IMR-90 (cell line): ENCODE results near the gene PTGES3L. TPM values are rescaled to one million over a fixed set of nuclear protein-coding genes. Genes with fewer than 3 reads are reported as not detected.

Source experiments
- ATAC-seq: fragments of 200-7000 bp; cut with Tn5 transposase; 2 replicates; pipeline ENCODE4 v1.9.1; 2020; ENCODE audit warnings: low read depth, mild to moderate bottlenecking, moderate library complexity
- BruUV-seq: library from RNA; stranded (reverse); fragments of 400-500 nt; replicated peaks from 2 replicates; lab custom pipeline; 2021; lab: Mats Ljungman, UMichigan
- CTCF ChIA-PET: fragments of 300-600 bp; formaldehyde crosslinking; extraction: SDS; loops from one replicate; lab custom pipeline; 2021; ENCODE audit warnings: antibody characterized with exemption; lab: Yijun Ruan, JAX
- POLR2A ChIA-PET: fragments of 300-600 bp; sonication (Branson Sonifier 250); formaldehyde crosslinking; loops from one replicate; lab custom pipeline; 2022; ENCODE audit warnings: antibody characterized with exemption; ENCODE audit not compliant: unreplicated experiment; lab: Charles Lee
- DNase-seq: peaks from one replicate; pipeline ENCODE4 v3.0.0; 2013
- H2AFZ ChIP-seq: replicated peaks from 2 replicates; pipeline ENCODE3; 2013; ENCODE audit warnings: low read length, mild to moderate bottlenecking; ENCODE audit not compliant: poor library complexity
- H2AK5ac ChIP-seq: 2 replicates; pipeline ENCODE4 v1.6.1; 2013; ENCODE audit warnings: low read depth, low read length, inconsistent platforms
- H2AK9ac ChIP-seq: replicated peaks from 2 replicates; pipeline ENCODE3; 2013; ENCODE audit warnings: mild to moderate bottlenecking, low read depth, low read length, moderate library complexity; ENCODE audit not compliant: poor library complexity
- H2BK120ac ChIP-seq: 2 replicates; pipeline ENCODE4 v1.6.1; 2013; ENCODE audit warnings: low read depth, low read length, inconsistent platforms
- H2BK15ac ChIP-seq: 3 replicates; pipeline ENCODE4 v1.6.1; 2013; ENCODE audit warnings: low read depth, low read length, inconsistent platforms
- H2BK20ac ChIP-seq: 2 replicates; pipeline ENCODE4 v1.6.1; 2013; ENCODE audit warnings: low read depth, mild to moderate bottlenecking, inconsistent platforms, low read length, moderate library complexity
- H2BK5ac ChIP-seq: 2 replicates; pipeline ENCODE4 v1.6.1; 2013; ENCODE audit warnings: mild to moderate bottlenecking, low read depth, low read length, inconsistent platforms; ENCODE audit not compliant: poor library complexity, severe bottlenecking
- H3K14ac ChIP-seq: replicated peaks from 2 replicates; pipeline ENCODE4 v1.6.1; 2013; ENCODE audit warnings: low read depth, low read length, inconsistent platforms
- H3K18ac ChIP-seq: 2 replicates; pipeline ENCODE4 v1.6.1; 2013; ENCODE audit warnings: low read depth, low read length, control low read depth
- H3K23ac ChIP-seq: 2 replicates; pipeline ENCODE4 v1.6.1; 2013; ENCODE audit warnings: low read depth, low read length, inconsistent platforms
- H3K27ac ChIP-seq: 2 replicates; pipeline ENCODE4 v1.5.1; 2013; ENCODE audit warnings: mild to moderate bottlenecking, control low read depth, low read length; ENCODE audit not compliant: insufficient read depth
- H3K27me3 ChIP-seq: 2 replicates; pipeline ENCODE4 v1.6.1; 2013; ENCODE audit warnings: low read length; ENCODE audit not compliant: control insufficient read depth, insufficient read depth
- H3K36me3 ChIP-seq: 2 replicates; pipeline ENCODE4 v1.6.1; 2013; ENCODE audit warnings: low read length, mixed read lengths; ENCODE audit not compliant: control insufficient read depth, insufficient read depth
- H3K4ac ChIP-seq: 2 replicates; pipeline ENCODE4 v1.6.1; 2013; ENCODE audit warnings: low read depth, low read length, inconsistent platforms
- H3K4me1 ChIP-seq: 2 replicates; pipeline ENCODE4 v1.6.1; 2013; ENCODE audit warnings: low read length, mixed read lengths; ENCODE audit not compliant: control insufficient read depth, insufficient read depth
- H3K4me2 ChIP-seq: 2 replicates; pipeline ENCODE4 v1.6.1; 2013; ENCODE audit warnings: low read depth, mild to moderate bottlenecking, control low read depth, low read length, moderate library complexity
- H3K4me3 ChIP-seq: 2 replicates; pipeline ENCODE4 v1.5.1; 2013; ENCODE audit warnings: low read depth, mild to moderate bottlenecking, control low read depth, low read length, moderate library complexity; ENCODE audit not compliant: insufficient read depth
- H3K56ac ChIP-seq: 2 replicates; pipeline ENCODE4 v1.6.1; 2013; ENCODE audit warnings: low read length, inconsistent platforms; ENCODE audit not compliant: insufficient read depth; ENCODE audit errors: extremely low read depth
- H3K79me1 ChIP-seq, 2 experiments: 2 replicates each; pipeline ENCODE4 v1.6.1; 2013; ENCODE audit warnings: low read length in 2 of 2, inconsistent platforms in 1 of 2, low read depth in 1 of 2
- H3K9ac ChIP-seq: 2 replicates; pipeline ENCODE4 v1.6.1; 2013; ENCODE audit warnings: low read depth, low read length, control low read depth
- H3K9me1 ChIP-seq: 2 replicates; pipeline ENCODE4 v1.6.1; 2013; ENCODE audit warnings: low read length, inconsistent platforms; ENCODE audit not compliant: insufficient read depth
- H3K9me3 ChIP-seq: 2 replicates; pipeline ENCODE4 v1.6.1; 2013; ENCODE audit warnings: low read length; ENCODE audit not compliant: control insufficient read depth, insufficient read depth
- H4K20me1 ChIP-seq: 2 replicates; pipeline ENCODE4 v1.6.1; 2013; ENCODE audit warnings: low read length, inconsistent platforms; ENCODE audit not compliant: insufficient read depth
- H4K5ac ChIP-seq: 2 replicates; pipeline ENCODE4 v1.6.1; 2013; ENCODE audit warnings: mild to moderate bottlenecking, low read depth, low read length, control low read depth
- H4K8ac ChIP-seq, 2 experiments: 2 replicates each; pipeline ENCODE4 v1.6.1; 2013; ENCODE audit warnings: low read depth in 2 of 2, low read length in 2 of 2, control low read depth in 1 of 2, inconsistent platforms in 1 of 2
- H4K91ac ChIP-seq: 2 replicates; pipeline ENCODE4 v1.6.1; 2013; ENCODE audit warnings: low read depth, low read length, inconsistent platforms; ENCODE audit not compliant: insufficient read depth
- CEBPB ChIP-seq: IDR thresholded peaks from 2 replicates; pipeline ENCODE4 v1.6.1; 2012; ENCODE audit warnings: low read depth, low read length, improper control_type of control experiment
- RFX5 ChIP-seq: IDR thresholded peaks from 2 replicates; pipeline ENCODE4 v1.8.0; 2012; ENCODE audit warnings: low read depth, mild to moderate bottlenecking, low read length, moderate library complexity
- SMC3 ChIP-seq: fragments of 150-350 bp; IDR thresholded peaks from 2 replicates; pipeline ENCODE4 v1.6.1; 2016; ENCODE audit warnings: low read depth, mild to moderate bottlenecking, antibody characterized with exemption, low read length, moderate library complexity
- WGBS, 2 experiments: methylation state at CpG; one replicate each; pipeline versions ENCODE4 v1.1.5 to v1.1.7; 2013; ENCODE audit warnings: missing lambda C conversion rate in 2 of 2; ENCODE audit not compliant: insufficient read length in 1 of 2; ENCODE audit errors: extremely low coverage in 2 of 2; 5-methylcytosine and 5-hydroxymethylcytosine counted together
- dilution Hi-C: fragments of 300-500 bp; cut with HindIII; formaldehyde crosslinking; loops from one replicate; pipeline ENCODE4 v1.14.3; 2018; ENCODE audit warnings: low sequenced_read_pairs; ENCODE audit not compliant: unreplicated experiment
- in situ Hi-C: fragments of 300-500 bp; cut with MboI; formaldehyde crosslinking; loops from 3 replicates; pipeline ENCODE4 v1.14.3; 2019; ENCODE audit warnings: low sequenced_read_pairs, inconsistent platforms, mixed read lengths
- intact Hi-C: fragments of 100-400 bp; cut with micrococcal nuclease; formaldehyde crosslinking; loops from 2 replicates; pipeline ENCODE4 v1.10.0; 2022
- polyA plus RNA-seq, 3 experiments: library from polyadenylated mRNA; depleted of rRNA; stranded (reverse); fragments of >200 nt; gene quantifications; 2 replicates each; pipeline ENCODE4 v1.2.3, GENCODE V29; 2012; ENCODE audit warnings: low replicate concordance in 1 of 3
- total RNA-seq: library from RNA; depleted of rRNA; stranded (reverse); fragments of >200 nt; gene quantifications from 2 replicates; pipeline ENCODE4 v1.2.3, GENCODE V29; 2012

Gene PTGES3L
- total and polyA plus RNA-seq, 2 of the 4 experiments (the other 2 are of a cell fraction): 1.4 to 2.4 TPM

- 74% methylated on average over 4 of the region's 19 CpGs; no CpG with 5 or more reads in 1 of the 2 experiments for WGBS, 2 experiments
Measured at GRCh38 chr17:43018008-43018853, 38.4 kb upstream of the PTGES3L start.

More at GRCh38 chr17:43018008-43018853, 38.4 kb upstream of the PTGES3L start:
- Histone ChIP-seq H2AK9ac (peak overlapping the region; percentile 50), H2BK15ac (no peak overlapping the region), H3K36me3 (peaks cover 52% of the 10 kb centered on the region), H3K4me2 (no peak overlapping the region), H3K9ac (no peak overlapping the region), H4K20me1 (peaks cover 32% of the 10 kb centered on the region; the same call in 1 of the 2 replicates), H3K23ac (peak overlapping the region; percentile 45), H3K56ac (no peak overlapping the region), H2AFZ (no peak overlapping the region), H3K4me3 (no peak overlapping the region), H3K27me3 (no peaks in the 10 kb centered on the region), H2AK5ac (no peak overlapping the region), H4K91ac (no peak overlapping the region), H3K18ac (no peak overlapping the region), H3K4me1 (peaks cover 12% of the 10 kb centered on the region), H2BK5ac (no peak overlapping the region), H3K27ac (no peak overlapping the region), H3K79me1 (peaks cover 15 to 66% of the 10 kb centered on the region in 2 experiments; a peak in 3 of 4 replicates), H3K9me1 (peaks cover 27% of the 10 kb centered on the region), H4K5ac (no peak overlapping the region), H2BK120ac (no peak overlapping the region), H3K4ac (no peak overlapping the region), H3K14ac (no peak overlapping the region), H4K8ac (no peak overlapping the region), H3K9me3 (no peaks in the 10 kb centered on the region), H2BK20ac (no peak overlapping the region)
- intact Hi-C loops (no loop called here), dilution Hi-C loops (no loop called here), in situ Hi-C loops (no loop called here)
- no peak for ATAC-seq
- DNase-seq: no peak
- ChIA-PET POLR2A (no interaction called here), CTCF (no interaction called here)
- BruUV-seq: no TSS peak
- no peak for TF ChIP-seq RFX5
- TF ChIP-seq SMC3: no peak
- TF ChIP-seq CEBPB: no peak
